ENCODE data around the gene PCDH9. TPM values are rescaled to one million over a fixed set of nuclear protein-coding genes. Genes with fewer than 3 reads are reported as not detected.

PCDH9 gene
- total and polyA plus RNA-seq, 10 of the 15 experiments (the other 5 are each of a cell fraction or from before 2014, with no cell fraction given) = 0.02 to 2.3 (median 0.05) TPM; not detected in 1

DNA sequence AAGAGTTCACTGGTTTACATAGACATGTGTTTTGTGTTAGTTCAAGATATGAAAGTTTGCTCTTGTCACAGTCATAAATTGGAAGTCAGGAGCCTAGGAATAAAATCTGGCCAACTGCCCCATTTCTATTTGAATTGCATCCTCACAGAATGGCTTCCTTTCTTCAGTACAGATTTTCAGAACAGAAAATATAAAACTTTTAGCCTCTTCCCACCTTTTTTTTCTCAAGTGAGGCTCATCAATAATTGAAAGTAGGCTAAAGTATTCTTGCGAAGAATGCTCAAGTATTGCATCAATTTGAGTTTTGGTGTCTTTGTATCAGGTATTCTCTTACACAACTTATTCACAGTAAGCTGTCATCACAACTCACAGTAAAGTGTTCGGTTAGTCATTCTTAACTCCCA, 802.7 kb downstream of the PCDH9 start:
- Histone ChIP-seq H2AFZ (ENCODE audit: control insufficient read depth, low read depth, low read length) (no peak overlapping the region), H3K9ac (ENCODE audit: control insufficient read depth, insufficient read depth, low read length) (no peak overlapping the region), H4K20me1 (ENCODE audit: control insufficient read depth, insufficient read depth) (no peaks in the 10 kb centered on the region), H3K4me1 (ENCODE audit: control insufficient read depth, insufficient read depth, low read length) (no peaks in the 10 kb centered on the region), H3K9me3 (replicated peaks; ENCODE audit: control insufficient read depth, insufficient read depth, low read length) (no peaks in the 10 kb centered on the region), H3K36me3 (ENCODE audit: control insufficient read depth in 2 of 2, insufficient read depth in 2 of 2, low read length in 1 of 2) (no peaks in the 10 kb centered on the region), H3K4me3 (no peak overlapping the region), H3K79me2 (ENCODE audit: control insufficient read depth, insufficient read depth, low read length) (no peaks in the 10 kb centered on the region), H3K4me2 (ENCODE audit: control insufficient read depth, insufficient read depth) (no peak overlapping the region), H3K27me3 (replicated peaks in 1 of 2; ENCODE audit: control insufficient read depth in 2 of 2, insufficient read depth in 2 of 2, low read length in 1 of 2) (no peaks in the 10 kb centered on the region), H3K27ac (ENCODE audit: control insufficient read depth, insufficient read depth) (no peak overlapping the region)
- ChIA-PET CTCF (no interaction called here), POLR2A (no interaction called here), RAD21 (ENCODE audit: unreplicated experiment) (no interaction called here), SMC1A (ENCODE audit: uncharacterized antibody, unreplicated experiment) (interaction anchor here (0.6 to 0.7 kb wide), 2 partner anchors 37 to 264 kb away, joined by 3 read pairs; no protein-coding TSS in a partner anchor)
- BruUV-seq (replicated peaks) = no TSS peak
- DNase-seq (ENCODE audit: low read depth, low spot score) = no peak
- WGBS (ENCODE audit: insufficient coverage, insufficient replicate concordance, low lambda C conversion rate, missing lambda C conversion rate) = 15% methylated on average over 2 of the region's 2 CpGs
- ATAC-seq = no peak
- in situ Hi-C loops (cut with MboI) = no loop called here
- intact Hi-C loops (cut with micrococcal nuclease; ENCODE audit: unreplicated experiment) = no loop called here
- FAIRE-seq = no peak
- TF ChIP-seq CEBPB (IDR thresholded peaks at IDR 0.05; ENCODE audit: borderline replicate concordance in 1 of 2, low read depth in 2 of 2, low read length in 2 of 2) (no peak), EGR1 (IDR thresholded peaks at IDR 0.05; ENCODE audit: borderline replicate concordance in 1 of 2, low read depth in 2 of 2, low read length in 2 of 2) (no peak), ETV6 (conservative IDR thresholded peaks at IDR 0.05 in 1 of 2, IDR thresholded peaks at IDR 0.05 in 1 of 2; ENCODE audit: borderline replicate concordance in 1 of 2, low read depth in 1 of 2) (no peak), SP1 (IDR thresholded peaks at IDR 0.05; ENCODE audit: low read depth, low read length) (no peak), TBL1XR1 (IDR thresholded peaks at IDR 0.05; ENCODE audit: low read depth, low read length) (no peak), BACH1 (IDR thresholded peaks at IDR 0.05; ENCODE audit: borderline replicate concordance) (no peak), ZNF207 (IDR thresholded peaks at IDR 0.05; ENCODE audit: borderline replicate concordance) (no peak), IRF4 (IDR thresholded peaks at IDR 0.05; ENCODE audit: low read depth, low read length) (no peak), TARDBP (IDR thresholded peaks at IDR 0.05; ENCODE audit: borderline replicate concordance) (no peak), KDM1A (IDR thresholded peaks at IDR 0.05; ENCODE audit: borderline replicate concordance) (no peak), NR2C1 (IDR thresholded peaks at IDR 0.05) (no peak)
- TF ChIP-seq, protein P1, sequence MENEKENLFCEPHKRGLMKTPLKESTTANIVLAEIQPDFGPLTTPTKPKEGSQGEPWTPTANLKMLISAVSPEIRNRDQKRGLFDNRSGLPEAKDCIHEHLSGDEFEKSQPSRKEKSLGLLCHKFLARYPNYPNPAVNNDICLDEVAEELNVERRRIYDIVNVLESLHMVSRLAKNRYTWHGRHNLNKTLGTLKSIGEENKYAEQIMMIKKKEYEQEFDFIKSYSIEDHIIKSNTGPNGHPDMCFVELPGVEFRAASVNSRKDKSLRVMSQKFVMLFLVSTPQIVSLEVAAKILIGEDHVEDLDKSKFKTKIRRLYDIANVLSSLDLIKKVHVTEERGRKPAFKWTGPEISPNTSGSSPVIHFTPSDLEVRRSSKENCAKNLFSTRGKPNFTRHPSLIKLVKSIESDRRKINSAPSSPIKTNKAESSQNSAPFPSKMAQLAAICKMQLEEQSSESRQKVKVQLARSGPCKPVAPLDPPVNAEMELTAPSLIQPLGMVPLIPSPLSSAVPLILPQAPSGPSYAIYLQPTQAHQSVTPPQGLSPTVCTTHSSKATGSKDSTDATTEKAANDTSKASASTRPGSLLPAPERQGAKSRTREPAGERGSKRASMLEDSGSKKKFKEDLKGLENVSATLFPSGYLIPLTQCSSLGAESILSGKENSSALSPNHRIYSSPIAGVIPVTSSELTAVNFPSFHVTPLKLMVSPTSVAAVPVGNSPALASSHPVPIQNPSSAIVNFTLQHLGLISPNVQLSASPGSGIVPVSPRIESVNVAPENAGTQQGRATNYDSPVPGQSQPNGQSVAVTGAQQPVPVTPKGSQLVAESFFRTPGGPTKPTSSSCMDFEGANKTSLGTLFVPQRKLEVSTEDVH (IDR thresholded peaks at IDR 0.05; ENCODE audit: low read depth, partially characterized antibody) = no peak
- TF ChIP-seq, protein P2, sequence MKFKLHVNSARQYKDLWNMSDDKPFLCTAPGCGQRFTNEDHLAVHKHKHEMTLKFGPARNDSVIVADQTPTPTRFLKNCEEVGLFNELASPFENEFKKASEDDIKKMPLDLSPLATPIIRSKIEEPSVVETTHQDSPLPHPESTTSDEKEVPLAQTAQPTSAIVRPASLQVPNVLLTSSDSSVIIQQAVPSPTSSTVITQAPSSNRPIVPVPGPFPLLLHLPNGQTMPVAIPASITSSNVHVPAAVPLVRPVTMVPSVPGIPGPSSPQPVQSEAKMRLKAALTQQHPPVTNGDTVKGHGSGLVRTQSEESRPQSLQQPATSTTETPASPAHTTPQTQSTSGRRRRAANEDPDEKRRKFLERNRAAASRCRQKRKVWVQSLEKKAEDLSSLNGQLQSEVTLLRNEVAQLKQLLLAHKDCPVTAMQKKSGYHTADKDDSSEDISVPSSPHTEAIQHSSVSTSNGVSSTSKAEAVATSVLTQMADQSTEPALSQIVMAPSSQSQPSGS (IDR thresholded peaks at IDR 0.05; ENCODE audit: low read length) = no peak
- TF ChIP-seq, protein P3, sequence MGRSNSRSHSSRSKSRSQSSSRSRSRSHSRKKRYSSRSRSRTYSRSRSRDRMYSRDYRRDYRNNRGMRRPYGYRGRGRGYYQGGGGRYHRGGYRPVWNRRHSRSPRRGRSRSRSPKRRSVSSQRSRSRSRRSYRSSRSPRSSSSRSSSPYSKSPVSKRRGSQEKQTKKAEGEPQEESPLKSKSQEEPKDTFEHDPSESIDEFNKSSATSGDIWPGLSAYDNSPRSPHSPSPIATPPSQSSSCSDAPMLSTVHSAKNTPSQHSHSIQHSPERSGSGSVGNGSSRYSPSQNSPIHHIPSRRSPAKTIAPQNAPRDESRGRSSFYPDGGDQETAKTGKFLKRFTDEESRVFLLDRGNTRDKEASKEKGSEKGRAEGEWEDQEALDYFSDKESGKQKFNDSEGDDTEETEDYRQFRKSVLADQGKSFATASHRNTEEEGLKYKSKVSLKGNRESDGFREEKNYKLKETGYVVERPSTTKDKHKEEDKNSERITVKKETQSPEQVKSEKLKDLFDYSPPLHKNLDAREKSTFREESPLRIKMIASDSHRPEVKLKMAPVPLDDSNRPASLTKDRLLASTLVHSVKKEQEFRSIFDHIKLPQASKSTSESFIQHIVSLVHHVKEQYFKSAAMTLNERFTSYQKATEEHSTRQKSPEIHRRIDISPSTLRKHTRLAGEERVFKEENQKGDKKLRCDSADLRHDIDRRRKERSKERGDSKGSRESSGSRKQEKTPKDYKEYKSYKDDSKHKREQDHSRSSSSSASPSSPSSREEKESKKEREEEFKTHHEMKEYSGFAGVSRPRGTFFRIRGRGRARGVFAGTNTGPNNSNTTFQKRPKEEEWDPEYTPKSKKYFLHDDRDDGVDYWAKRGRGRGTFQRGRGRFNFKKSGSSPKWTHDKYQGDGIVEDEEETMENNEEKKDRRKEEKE (IDR thresholded peaks at IDR 0.05) = no peak
- TF ChIP-seq, protein P4, sequence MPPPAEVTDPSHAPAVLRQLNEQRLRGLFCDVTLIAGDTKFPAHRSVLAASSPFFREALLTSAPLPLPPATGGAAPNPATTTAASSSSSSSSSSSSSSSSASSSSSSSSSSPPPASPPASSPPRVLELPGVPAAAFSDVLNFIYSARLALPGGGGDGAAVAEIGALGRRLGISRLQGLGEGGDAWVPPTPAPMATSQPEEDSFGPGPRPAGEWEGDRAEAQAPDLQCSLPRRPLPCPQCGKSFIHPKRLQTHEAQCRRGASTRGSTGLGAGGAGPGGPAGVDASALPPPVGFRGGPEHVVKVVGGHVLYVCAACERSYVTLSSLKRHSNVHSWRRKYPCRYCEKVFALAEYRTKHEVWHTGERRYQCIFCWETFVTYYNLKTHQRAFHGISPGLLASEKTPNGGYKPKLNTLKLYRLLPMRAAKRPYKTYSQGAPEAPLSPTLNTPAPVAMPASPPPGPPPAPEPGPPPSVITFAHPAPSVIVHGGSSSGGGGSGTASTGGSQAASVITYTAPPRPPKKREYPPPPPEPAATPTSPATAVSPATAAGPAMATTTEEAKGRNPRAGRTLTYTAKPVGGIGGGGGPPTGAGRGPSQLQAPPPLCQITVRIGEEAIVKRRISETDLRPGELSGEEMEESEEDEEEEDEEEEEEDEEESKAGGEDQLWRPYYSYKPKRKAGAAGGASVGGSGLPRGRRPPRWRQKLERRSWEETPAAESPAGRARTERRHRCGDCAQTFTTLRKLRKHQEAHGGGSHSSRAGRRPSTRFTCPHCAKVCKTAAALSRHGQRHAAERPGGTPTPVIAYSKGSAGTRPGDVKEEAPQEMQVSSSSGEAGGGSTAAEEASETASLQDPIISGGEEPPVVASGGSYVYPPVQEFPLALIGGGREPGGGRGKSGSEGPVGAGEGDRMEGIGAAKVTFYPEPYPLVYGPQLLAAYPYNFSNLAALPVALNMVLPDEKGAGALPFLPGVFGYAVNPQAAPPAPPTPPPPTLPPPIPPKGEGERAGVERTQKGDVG (CRISPR knock-in tag; IDR thresholded peaks at IDR 0.05) = no peak
